NCI-H1105 treated with DMSO at 0.1 percent for 48 hours (cell line): Measurements from ENCODE around the gene SDR39U1.

Experiments used
- DNase-seq: peaks from one replicate; lab custom pipeline; 2025; lab: John Stamatoyannopoulos, UW

Gene SDR39U1

DNA sequence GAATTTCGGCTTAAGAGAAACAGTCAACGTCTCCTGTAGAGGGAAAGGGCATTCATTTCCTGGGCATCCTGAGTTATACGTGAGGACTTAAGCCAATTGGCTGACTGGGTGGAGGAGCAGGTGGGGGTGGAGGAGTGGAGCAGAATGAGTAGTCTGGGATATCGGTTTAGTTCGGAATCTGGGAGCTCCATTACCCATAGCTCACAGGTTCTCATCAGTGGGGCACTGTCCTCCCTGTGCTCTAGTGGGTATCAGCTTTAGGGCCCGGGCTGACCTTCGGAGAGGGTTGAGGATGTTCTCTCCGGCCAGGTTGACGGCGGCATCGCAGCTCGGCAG, 704 bp downstream of the SDR39U1 start:
- peak; percentile 74 for DNase-seq

DNA sequence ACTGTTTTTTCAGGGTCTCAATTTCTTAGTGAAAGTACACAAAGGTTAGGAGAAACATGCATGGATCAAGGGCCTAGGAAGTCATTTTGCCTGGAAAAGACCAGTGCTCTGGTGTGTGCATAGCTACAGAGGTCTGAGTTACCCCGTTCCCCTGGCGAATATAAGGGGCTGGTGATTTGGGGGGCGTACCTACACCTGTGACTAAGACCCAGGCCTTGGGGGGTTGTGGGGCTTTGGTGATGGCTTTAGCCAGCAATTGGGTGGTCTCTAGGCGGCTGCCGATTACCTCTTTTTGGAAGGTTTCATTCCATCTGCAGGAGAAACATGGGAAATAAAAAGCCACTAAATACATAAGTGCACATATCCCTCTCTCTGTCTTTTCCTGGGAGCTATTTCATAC, 1.1 kb downstream of the SDR39U1 start:
- DNase-seq, result no peak

DNA sequence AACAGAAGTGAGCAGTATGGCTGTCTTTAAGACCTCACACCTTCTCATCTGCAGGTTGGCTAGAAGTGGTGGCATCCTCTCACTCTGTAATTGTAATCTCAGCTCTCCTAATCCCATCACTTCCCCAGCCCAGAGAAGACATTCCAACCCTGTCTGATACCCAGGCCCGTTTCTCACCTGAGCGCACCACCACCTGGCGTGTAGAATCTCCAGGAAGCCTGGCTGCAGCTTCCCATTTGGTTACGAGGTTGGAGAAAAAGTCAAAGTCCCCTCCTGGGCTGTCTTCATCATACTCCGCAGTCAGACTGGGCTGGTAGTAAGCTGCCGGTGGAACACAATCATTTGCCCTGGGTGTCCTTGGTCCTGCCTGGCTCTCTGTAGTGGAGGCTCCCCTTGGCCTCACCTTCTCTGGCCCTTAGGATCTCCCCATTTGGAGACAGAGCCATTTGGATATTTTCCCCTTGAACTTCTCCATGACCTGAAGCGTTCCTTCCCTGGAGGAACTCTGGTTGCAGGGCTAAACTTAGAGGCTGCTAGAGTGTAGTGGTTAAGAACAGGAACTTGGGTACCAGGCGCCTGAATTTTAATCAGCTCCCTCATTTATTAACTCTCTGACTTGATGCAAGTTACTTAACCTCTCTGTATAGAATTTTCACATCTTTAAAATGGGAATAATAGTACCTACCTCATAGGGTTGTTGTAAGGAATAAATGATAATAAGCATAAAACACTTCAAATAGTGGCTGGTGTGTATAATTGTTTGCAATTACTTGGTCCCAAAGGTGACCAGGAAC, 1.8 kb downstream of the SDR39U1 start:
- no peak for DNase-seq

DNA sequence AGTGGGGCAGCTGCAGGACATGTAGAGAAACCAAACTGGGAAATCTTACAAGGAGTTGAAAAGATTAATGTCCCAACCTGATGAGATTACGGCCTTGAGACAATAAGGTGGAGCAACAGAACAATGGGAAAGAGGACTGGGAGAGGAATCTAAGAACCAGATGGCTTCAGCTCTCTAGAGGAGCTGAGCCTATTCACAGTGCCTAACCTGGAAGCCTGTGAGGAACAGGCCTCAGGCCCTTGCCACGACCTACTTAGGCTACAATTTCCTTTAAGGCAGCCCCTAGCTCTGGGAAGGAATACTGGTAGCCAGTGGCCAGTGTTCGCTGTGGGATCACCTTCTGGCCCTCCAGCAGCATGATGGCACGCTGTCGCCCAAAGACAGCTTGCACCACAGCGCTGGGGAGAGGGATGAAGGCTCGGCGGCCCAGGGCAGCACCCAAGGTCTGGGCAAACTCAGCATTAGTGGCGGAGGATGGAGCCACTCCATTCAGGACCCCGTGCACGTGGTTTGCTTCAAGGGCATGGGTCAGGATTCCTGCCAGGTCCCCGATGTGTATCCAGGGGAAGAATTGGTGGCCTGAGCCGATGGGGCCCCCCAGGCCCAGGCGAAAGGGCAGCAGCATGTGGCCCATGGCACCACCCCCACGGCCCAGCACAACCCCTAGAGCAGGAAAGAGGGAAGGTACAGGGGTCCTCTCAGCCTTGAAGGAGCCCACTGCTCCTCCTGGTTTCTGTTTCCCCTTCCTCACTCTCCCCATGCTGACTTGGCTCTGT, 2.6 kb downstream of the SDR39U1 start:
- no peak for DNase-seq

DNA sequence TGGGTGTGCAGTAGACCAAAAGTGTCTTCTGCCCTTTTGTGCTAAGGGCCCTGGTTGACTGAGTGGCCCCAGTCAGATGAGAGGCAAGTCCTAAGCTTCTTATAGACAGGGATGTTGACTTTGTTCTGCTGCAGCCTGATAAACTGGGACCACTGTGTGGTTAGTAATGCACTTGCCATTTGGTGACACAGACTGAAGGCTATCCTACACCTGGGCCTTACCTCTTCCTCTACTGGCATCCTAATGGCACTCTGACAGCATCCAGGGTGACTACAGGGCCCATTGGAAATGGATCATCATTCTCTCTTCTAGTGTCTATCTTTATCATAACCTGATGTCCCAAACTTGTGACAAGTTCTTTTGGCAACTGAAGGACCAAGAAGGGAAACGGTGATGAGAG, 3.3 kb downstream of the SDR39U1 start:
- no peak for DNase-seq

DNA sequence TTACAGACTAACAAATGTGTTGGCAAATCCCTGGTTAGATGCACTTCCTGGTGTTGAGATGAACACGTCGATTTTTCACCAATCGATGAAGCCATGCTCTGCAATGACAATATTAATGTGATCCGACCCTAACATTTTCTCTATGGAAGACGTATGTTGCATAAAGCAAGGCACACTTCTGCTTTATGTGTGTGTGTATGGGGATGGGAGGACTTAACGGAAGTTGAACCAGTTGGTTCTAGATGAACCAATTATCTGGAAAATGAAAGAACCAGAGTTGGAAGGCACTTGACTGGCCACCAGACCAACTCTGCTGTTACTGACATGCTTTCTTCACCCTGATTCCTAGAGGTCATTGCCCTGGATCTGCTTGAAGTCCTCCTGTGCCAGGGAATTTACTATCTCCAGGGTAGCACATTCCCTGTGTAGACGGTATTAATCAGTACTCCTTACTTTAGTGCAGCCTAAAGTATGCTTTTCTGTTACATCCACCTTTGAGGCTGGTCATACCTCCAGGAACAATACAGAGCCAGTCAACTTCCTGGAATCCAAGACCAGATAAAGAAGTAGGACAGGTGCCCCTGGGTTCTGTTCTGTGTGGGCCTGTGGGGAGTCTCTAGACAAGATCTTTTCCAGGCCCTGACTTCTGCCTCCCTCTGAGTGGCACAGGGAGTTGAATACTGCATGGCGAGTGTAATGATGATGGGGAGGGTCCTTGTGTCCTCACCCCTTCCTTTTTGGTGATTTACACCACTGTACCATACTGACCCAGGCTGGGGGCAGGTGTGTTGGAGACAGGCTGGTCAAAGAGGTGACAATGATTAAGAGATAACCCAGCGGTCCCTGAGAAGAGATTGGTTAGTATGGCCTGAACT, 4.1 kb downstream of the SDR39U1 start:
- no peak for DNase-seq

DNA sequence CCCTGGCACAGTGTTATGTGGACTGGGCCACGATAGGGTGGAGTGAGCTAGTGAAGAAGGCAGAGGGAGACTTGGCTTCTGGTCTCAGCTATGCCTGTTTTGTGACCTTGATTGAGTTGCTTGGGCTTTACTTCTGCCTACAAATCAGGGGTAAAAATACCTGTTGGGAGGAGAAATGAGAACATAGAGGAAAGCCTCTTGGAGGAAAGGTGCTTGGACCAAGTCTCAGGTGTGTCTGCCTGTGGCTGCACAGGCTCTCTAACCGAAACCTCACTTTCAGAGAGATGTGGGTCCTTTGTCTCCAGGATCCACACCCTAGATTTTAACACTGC, 4.9 kb downstream of the SDR39U1 start:
- no peak for DNase-seq

DNA sequence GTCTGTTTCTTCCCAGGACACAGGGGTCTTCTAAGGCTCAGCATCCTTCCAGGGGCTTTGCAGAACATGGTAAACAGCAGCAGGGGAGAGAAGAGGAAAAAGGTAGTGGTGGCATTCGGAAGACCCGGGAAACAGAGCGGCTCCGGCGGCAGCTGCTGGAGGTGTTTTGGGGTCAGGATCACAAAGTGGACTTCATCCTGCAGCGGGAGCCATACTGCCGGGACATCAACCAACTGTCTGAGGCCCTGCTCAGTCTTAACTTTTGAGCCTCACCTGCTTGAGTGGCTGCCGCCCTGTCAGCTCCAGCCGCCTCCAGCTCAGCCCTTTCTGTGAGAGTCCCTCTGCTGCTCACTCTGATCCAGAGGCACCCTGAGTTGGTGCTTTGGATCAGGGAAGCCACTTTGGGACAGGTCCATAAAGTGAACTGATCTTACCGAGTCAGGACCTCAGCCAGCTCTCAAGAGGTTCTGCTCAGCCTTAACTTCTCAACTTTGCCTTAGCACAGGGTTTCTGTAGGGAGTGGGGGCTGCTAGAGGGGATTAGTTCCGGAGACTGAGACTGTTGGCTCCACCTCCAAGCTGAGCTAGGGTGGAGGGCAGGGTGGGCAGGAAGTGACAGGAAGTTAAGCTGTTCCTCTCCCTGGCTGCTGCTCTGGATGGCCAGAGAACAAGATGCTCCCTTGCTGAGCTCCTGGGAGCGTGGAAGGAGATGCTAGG, 5.4 kb downstream of the SDR39U1 start:
- DNase-seq, result no peak

DNA sequence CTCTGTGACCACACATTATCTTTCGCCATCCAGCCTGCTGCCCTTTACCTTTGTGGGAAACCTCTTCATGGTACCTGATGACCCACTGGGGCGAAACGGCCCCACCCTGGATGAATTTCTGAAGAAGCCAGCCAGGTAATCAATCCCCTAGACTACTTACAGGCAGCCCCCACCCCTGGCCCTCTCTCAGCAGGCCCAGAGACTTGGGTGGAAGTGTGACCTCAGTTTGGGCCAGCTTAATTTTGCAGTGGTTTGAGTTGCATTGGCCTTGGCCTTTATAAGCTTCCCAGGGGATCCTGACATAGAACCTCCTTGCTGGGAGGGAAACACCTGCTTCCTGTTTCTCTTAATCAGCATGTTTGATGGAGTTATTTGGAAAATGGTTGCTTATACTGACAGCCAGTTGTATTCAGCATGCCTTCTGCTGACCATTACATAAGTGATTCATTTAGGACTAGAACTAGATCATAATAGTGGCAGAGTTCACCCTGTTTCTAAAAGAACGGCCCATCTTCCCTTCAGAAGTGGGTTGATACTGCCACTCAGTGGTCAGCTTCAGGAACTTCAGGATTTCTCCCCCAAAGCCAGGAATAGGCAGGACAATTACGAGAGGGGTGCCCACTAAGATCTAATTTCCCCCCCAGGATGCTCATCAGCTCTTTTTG, 6.1 kb downstream of the SDR39U1 start:
- DNase-seq, result peak; percentile 49

DNA sequence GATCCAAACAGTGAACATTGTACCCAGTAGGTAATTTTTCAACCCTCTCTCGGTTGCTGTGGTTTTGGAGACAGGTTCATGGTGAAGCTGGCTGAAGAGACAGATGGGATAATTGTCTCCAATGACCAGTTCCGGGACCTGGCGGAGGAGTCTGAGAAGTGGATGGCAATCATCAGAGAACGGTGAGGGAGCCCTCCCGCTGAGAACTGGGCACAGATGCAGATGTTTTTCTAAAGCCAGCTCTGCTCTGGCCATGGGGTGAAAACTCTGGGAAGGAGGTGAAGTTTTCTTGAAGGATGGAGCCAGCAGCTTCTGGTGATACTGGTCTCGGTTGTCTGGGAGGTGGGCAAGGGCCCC, 6.6 kb downstream of the SDR39U1 start:
- DNase-seq, result no peak

DNA sequence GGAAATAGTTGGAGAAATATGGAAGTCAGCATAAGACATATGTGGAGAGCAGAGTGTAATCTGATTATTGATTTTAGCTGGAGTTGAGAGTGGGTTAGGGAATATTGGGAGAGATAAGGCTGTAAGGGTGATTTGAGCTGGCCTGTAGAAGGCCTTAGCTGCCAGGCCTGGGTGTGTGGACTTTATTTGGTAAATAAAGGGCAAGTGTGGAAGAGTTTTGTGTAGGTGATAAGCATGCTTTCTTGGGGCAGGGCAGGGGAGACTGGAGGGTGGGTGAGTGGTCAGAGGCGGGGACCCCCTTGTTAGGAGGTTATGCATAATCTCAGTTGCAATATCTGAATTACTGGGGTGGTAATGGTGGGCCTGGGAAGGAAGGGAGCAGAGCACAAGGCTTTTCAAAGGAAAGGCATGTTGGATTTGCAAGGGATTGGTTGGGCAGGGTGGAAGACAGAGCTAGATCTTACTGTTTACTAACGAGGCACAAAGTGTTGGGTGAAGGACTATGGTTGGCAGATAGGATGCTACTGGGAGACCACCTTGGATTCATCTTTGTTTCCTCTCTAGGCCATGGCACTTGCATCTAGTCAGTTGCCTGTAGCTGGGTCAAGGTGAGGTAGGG, 7.3 kb downstream of the SDR39U1 start:
- DNase-seq, result no peak

DNA sequence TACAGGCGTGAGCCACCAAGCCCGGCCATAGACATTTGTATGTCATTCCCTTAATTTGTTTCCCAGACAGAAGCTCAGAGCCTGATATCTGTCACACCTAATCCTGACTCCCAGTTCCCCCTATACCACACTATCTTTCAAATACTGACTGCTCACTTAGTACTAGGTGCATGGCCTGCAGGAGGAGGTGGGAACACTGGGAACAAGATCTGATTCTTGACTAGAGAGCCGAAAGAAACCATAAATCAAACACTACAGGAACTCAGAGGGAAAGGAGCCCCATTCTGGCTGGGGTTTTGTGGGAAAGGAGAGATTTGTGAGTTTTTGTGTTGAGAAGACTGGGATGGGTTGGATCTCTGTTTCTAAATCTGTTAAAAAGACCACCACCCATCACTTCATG, 7.9 kb downstream of the SDR39U1 start:
- DNase-seq, result no peak

DNA sequence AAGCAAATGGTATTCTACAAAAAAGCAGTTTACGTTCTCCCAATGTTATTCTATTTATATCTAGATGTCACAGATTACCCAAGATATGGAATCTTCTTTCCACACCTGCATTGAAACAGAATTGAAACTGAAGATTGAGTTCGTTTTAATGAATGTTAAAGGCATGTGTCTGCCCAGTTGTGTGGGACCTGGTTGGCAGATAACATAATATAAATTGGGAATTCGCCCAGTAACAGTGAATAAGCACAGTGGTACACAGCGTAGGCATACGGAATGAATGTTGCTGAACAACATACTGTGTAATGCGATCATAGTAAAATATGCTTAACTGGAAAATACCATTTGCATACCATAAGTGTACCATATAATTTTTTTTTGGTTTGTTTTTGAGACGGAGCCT, 8.5 kb downstream of the SDR39U1 start:
- DNase-seq, result no peak

DNA sequence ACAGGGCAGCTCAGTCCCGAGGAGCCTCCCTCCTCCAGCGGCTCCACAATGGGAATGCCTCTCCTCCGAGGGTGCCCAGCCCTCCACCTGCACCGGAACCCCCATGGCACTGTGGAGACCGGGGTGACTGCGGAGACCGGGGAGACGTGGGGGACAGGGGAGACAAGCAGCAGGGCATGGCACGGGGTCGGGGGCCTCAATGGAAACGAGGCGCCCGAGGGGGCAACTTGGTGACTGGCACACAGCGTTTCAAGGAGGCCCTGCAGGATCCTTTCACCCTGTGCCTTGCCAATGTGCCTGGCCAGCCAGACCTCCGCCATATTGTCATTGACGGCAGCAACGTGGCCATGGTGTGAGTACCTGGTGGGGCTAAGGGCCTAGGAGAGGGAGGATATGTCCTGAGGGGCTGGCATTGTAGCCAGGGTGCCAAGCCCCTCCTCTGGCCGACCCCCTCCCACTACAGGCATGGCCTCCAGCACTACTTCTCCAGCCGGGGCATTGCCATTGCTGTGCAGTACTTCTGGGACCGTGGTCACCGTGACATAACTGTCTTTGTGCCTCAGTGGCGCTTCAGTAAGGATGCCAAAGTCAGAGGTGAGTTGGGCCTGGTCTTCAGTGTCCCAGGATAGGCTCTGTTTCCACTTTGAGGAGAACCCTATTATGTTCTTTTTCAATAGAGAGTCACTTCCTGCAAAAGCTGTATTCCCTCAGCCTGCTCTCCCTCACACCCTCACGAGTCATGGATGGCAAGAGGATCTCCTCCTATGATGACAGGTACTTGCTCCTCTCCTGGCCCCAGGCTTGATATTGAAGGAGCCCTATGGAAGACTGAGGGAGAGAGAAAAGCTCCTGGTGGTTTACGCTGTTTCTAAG, 10.1 kb downstream of the SDR39U1 start:
- DNase-seq, result no peak

DNA sequence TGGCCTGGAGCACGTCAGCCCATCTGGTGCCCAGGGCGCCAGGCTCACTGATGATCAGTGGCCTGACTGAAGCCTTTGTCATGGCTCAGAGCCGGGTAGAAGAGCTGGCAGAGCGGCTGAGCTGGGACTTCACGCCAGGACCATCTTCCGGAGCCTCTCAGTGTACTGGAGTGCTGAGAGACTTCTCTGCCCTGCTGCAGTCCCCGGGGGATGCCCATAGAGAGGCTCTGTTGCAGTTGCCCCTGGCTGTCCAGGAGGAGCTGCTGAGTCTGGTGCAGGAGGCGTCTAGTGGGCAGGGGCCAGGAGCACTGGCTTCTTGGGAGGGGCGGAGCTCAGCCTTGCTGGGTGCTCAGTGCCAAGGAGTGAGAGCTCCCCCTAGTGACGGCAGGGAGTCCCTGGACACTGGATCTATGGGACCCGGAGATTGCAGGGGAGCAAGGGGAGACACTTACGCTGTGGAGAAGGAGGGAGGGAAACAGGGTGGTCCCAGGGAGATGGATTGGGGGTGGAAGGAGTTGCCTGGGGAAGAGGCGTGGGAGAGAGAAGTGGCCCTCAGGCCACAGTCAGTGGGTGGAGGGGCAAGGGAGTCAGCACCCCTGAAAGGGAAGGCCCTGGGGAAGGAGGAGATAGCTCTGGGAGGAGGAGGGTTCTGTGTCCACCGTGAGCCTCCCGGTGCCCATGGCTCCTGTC, 10.9 kb downstream of the SDR39U1 start:
- DNase-seq, result peak; percentile 78

DNA sequence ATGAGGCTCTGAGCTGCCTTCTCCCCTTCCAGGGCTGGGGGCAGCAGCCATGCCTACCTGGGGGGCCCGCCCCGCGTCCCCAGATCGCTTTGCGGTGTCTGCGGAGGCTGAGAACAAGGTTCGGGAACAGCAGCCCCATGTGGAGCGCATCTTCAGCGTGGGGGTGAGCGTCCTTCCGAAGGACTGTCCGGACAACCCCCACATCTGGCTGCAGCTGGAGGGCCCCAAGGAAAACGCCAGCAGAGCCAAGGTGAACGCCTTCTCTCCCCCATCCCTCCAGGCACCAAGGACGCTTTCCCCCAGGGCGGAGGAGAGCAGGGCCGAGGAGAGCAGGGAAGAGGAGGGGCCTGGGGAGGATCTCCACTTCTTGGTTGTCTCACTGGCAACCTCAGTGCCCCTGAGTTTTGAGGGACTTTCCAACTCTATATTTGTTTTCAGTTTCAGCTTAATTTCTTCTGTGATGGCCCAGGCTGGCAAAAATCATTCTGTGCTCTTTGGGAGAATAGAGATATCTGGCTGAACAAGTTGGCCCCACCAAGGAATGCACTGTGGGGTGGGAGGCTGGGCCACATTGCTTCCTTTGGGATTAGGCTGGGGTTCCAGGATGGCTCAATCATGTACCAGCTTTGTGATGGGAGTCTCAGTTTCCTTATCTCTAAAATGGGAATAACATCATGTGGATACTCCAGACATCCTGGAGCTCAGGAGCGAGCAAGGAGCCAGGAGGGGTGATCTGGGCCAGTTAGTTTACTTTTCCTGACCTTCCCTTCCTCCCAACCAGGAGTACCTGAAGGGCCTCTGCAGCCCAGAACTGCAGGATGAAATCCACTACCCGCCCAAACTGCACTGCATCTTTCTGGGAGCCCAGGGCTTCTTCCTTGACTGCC, 11.7 kb downstream of the SDR39U1 start:
- DNase-seq, result no peak

DNA sequence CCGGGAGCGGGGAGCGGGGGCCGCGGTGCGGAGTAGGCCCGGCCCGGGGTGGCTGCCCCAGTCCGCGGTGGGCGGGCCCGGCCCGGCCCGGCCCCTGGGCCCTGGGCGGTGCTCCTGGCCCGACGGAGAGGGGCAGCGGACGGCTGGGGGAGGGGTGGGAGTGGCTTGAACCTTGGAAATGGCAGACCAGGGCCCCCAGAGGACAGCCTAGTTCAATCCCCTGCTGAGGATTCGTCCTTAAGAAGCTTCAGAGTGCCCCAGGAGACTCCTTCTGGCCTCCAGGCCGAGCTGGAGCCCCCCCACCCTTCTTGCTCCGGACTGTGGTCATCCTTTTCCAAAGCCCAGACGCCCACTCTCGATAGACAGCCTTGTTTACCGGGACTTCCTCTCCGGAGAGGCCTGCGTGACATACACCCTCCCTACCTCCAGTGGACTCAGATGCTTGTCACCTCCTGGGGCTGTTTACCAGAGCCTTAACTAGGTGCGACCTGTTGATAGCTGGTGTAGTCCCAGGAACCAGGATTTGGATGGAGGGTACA, 12.4 kb downstream of the SDR39U1 start:
- DNase-seq, result peak; percentile 56

DNA sequence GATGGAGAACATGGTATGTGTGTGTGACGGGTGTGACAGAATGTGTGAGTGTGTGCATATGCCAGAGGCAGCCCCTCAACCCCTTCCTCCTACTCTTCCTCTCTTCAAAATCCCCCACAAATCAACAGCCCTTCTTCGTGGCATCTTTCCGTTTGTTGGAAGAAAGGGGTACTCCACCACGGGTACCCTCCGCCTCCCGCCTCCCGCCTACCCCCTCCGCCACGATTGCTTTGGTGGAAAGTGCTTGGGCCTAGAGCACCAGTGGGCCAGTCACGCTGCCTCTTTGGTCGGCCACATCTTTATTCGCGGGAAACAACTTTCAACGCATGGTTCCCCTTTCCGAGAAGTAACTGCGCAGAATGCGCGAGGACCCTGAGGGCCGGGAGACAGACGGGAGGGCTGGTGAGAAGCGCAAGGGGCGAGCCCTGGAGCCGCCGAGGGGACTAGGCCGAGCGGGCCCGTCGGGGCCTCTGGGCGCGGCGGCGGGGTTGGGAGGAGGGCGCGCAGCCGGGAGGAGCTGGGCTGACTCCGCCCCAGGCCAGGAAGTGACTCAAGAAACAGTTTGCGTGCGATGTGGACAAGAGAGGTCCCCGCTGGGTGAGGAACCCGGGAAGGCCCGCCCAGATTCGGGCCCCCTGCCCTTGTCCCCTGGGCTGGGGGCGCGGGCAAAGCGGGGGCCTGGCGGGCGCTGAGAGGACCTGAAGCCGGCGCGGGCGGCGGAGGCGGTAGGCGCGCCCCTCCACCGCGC, 13.0 kb downstream of the SDR39U1 start, which contains the start of the genes CBLN3 and KHNYN:
CBLN3 (minus strand) TSS at position 274 of the 748 bp plus-strand sequence. CDS start 614 bp downstream, outside the sequence.
KHNYN (plus strand) TSS at position 560 of the 748 bp plus-strand sequence. CDS start 777 bp downstream, outside the sequence.
- DNase-seq, result peak; percentile 80
